ENCODE data around the gene GLRA3. TPM values are rescaled to one million over a fixed set of nuclear protein-coding genes. Genes with fewer than 3 reads are reported as not detected.

The GLRA3 gene
- total and polyA plus RNA-seq, 10 of the 15 experiments (the other 5 are each of a cell fraction or from before 2014, with no cell fraction given) = not detected

DNA sequence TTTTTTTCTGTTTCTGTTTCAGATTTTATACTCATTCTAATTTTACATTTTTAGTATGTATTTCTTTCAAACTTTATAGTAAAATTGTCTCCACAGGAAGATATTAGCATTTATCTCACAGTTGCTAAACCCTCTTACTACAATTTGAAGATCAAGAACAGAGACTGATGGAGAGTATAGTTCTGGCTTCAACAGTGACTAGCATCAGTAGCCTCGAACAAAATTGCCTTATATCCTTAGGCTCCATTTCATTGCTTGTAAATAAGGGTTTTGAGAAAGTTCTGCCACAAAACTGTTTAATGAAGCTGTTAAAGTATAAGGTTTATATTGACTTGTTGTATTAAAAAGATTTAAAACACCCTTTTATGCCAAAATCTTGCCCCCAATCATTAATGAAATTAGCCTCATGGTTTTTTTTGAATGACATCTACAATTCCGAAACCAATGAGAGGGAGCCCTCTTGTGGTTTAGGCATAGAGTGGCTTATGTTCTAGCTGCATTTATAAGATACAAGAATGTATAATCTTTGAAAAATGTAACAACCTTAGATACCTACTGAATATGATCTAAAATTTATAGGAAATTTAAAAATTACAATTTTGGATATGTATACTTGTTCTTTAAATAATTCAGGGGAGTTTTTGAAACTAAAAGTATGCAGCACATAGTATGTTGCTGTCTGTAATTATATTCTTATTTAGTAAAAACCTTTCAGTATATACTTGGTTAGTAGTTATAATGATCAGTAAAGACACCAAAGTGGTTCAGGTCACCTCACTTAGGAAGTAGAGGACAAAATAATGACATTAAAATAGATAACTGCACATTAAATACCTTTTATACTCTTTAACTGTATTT lies 196.9 kb downstream of the GLRA3 start:
- Histone ChIP-seq H3K9ac (ENCODE audit: control insufficient read depth, insufficient read depth, low read length) (no peak overlapping the region), H4K20me1 (ENCODE audit: control insufficient read depth, insufficient read depth) (no peaks in the 10 kb centered on the region), H3K9me3 (replicated peaks; ENCODE audit: control insufficient read depth, insufficient read depth, low read length) (no peaks in the 10 kb centered on the region), H3K27ac (ENCODE audit: control insufficient read depth, insufficient read depth) (no peak overlapping the region), H3K36me3 (ENCODE audit: control insufficient read depth in 2 of 2, insufficient read depth in 2 of 2, low read length in 1 of 2) (no peaks in the 10 kb centered on the region), H3K79me2 (ENCODE audit: control insufficient read depth, insufficient read depth, low read length) (no peaks in the 10 kb centered on the region), H3K4me1 (ENCODE audit: control insufficient read depth, insufficient read depth, low read length) (no peaks in the 10 kb centered on the region), H3K4me3 (no peak overlapping the region), H3K27me3 (replicated peaks in 1 of 2; ENCODE audit: control insufficient read depth in 2 of 2, insufficient read depth in 2 of 2, low read length in 1 of 2) (no peaks in the 10 kb centered on the region; a peak in 1 of 4 replicates), H3K4me2 (ENCODE audit: control insufficient read depth, insufficient read depth) (no peak overlapping the region), H2AFZ (ENCODE audit: control insufficient read depth, low read depth, low read length) (no peak overlapping the region)
- ChIA-PET CTCF (interaction anchor here (0.7 to 1.7 kb wide), 13 partner anchors 9 to 273 kb away, joined by 3 to 11 read pairs (median 4); no protein-coding TSS in a partner anchor), POLR2A (no interaction called here), RAD21 (ENCODE audit: unreplicated experiment) (interaction anchor here (1.5 to 2.3 kb wide), 4 partner anchors 261 to 270 kb away, joined by 6 to 10 read pairs (median 8); no protein-coding TSS in a partner anchor), SMC1A (ENCODE audit: uncharacterized antibody, unreplicated experiment) (interaction anchor here (0.8 to 2.1 kb wide), 14 partner anchors 8 to 410 kb away, joined by 3 to 12 read pairs (median 4); no protein-coding TSS in a partner anchor)
- WGBS (ENCODE audit: insufficient coverage, insufficient replicate concordance, low lambda C conversion rate, missing lambda C conversion rate) = 0% methylated on average over 2 of the region's 2 CpGs
- FAIRE-seq = peak; percentile 31
- ATAC-seq = peak; percentile 83
- intact Hi-C loops (cut with micrococcal nuclease; ENCODE audit: unreplicated experiment) (loop anchor here (1.0 to 5.0 kb wide), 3 partner anchors 80 to 267 kb away; partner anchors contain the start of gene HPGD), in situ Hi-C loops (cut with MboI) (loop anchor here (10.0 kb wide), 1 partner anchor 267 kb away; no protein-coding TSS in a partner anchor)
- no TSS peak for BruUV-seq (replicated peaks)
- DNase-seq (ENCODE audit: low read depth, low spot score) = no peak
- peak; percentile 88 for TF ChIP-seq SMC3 (IDR thresholded peaks at IDR 0.05; ENCODE audit: borderline replicate concordance, low read length)
- TF ChIP-seq ZNF384 (IDR thresholded peaks at IDR 0.05; ENCODE audit: borderline replicate concordance, low read depth, low read length) = peak; percentile 38; the same call in 1 of the 2 replicates
- TF ChIP-seq MEF2A (IDR thresholded peaks at IDR 0.05; ENCODE audit: insufficient read depth, low read depth, low read length) = no peak
- no peak for TF ChIP-seq FOXM1 (IDR thresholded peaks at IDR 0.05; ENCODE audit: low read depth, low read length)
- no peak for TF ChIP-seq ZNF207 (IDR thresholded peaks at IDR 0.05; ENCODE audit: borderline replicate concordance)
- TF ChIP-seq JUNB (IDR thresholded peaks at IDR 0.05) = no peak
- no peak for TF ChIP-seq RAD51 (IDR thresholded peaks at IDR 0.05)
- no peak for TF ChIP-seq MTA2 (IDR thresholded peaks at IDR 0.05; ENCODE audit: low read depth)
- TF ChIP-seq NR2C2 (IDR thresholded peaks at IDR 0.05; ENCODE audit: borderline replicate concordance, control insufficient read depth, insufficient read length, low read depth) = no peak
- TF ChIP-seq HCFC1 (IDR thresholded peaks at IDR 0.05; ENCODE audit: low read length) = no peak
- TF ChIP-seq NFYA (IDR thresholded peaks at IDR 0.05; ENCODE audit: borderline replicate concordance, low read depth, low read length) = no peak
- TF ChIP-seq, protein P1, sequence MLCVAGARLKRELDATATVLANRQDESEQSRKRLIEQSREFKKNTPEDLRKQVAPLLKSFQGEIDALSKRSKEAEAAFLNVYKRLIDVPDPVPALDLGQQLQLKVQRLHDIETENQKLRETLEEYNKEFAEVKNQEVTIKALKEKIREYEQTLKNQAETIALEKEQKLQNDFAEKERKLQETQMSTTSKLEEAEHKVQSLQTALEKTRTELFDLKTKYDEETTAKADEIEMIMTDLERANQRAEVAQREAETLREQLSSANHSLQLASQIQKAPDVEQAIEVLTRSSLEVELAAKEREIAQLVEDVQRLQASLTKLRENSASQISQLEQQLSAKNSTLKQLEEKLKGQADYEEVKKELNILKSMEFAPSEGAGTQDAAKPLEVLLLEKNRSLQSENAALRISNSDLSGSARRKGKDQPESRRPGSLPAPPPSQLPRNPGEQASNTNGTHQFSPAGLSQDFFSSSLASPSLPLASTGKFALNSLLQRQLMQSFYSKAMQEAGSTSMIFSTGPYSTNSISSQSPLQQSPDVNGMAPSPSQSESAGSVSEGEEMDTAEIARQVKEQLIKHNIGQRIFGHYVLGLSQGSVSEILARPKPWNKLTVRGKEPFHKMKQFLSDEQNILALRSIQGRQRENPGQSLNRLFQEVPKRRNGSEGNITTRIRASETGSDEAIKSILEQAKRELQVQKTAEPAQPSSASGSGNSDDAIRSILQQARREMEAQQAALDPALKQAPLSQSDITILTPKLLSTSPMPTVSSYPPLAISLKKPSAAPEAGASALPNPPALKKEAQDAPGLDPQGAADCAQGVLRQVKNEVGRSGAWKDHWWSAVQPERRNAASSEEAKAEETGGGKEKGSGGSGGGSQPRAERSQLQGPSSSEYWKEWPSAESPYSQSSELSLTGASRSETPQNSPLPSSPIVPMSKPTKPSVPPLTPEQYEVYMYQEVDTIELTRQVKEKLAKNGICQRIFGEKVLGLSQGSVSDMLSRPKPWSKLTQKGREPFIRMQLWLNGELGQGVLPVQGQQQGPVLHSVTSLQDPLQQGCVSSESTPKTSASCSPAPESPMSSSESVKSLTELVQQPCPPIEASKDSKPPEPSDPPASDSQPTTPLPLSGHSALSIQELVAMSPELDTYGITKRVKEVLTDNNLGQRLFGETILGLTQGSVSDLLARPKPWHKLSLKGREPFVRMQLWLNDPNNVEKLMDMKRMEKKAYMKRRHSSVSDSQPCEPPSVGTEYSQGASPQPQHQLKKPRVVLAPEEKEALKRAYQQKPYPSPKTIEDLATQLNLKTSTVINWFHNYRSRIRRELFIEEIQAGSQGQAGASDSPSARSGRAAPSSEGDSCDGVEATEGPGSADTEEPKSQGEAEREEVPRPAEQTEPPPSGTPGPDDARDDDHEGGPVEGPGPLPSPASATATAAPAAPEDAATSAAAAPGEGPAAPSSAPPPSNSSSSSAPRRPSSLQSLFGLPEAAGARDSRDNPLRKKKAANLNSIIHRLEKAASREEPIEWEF (IDR thresholded peaks at IDR 0.05; ENCODE audit: insufficient replicate concordance, low read depth, low read length) = no peak
- no peak for TF ChIP-seq PML (IDR thresholded peaks at IDR 0.05; ENCODE audit: low read length)
- no peak for TF ChIP-seq CEBPB (IDR thresholded peaks at IDR 0.05; ENCODE audit: borderline replicate concordance in 1 of 2, low read depth in 2 of 2, low read length in 2 of 2)
- no peak for TF ChIP-seq HDAC2 (IDR thresholded peaks at IDR 0.05)
- TF ChIP-seq, protein P2, sequence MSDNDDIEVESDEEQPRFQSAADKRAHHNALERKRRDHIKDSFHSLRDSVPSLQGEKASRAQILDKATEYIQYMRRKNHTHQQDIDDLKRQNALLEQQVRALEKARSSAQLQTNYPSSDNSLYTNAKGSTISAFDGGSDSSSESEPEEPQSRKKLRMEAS (IDR thresholded peaks at IDR 0.05; ENCODE audit: low read depth, low read length) = no peak
